Measurements from ENCODE around the gene SLC33A1.

The SLC33A1 gene

GRCh38 chr3:155785662-155786295 is 68.4 kb downstream of the SLC33A1 start:
- no peak for DNase-seq

- no peak for DNase-seq
Measured at GRCh38 chr3:155782390-155782953, 71.8 kb downstream of the SLC33A1 start.

- no peak for DNase-seq
Measured at GRCh38 chr3:155780291-155780690, 73.9 kb downstream of the SLC33A1 start.

GRCh38 chr3:155778462-155778861 is 75.8 kb downstream of the SLC33A1 start:
- no peak for DNase-seq

GRCh38 chr3:155772801-155773200 is 81.4 kb downstream of the SLC33A1 start:
- no peak for DNase-seq

- DNase-seq: no peak
Measured at GRCh38 chr3:155771126-155771525, 83.1 kb downstream of the SLC33A1 start.

All from activated CD4-positive, alpha-beta T cell treated with anti-CD3 and anti-CD28 coated beads, Interleukin-2, amount 50 U/mL, for 4 hours (primary cell).